ENCODE data around the gene VPS45.

GRCh38 chr1:150115121-150115520 is 47.5 kb downstream of the VPS45 start:
- TF ChIP-seq CTCF (IDR thresholded peaks at IDR 0.05) (no peak), POLR2A (IDR thresholded peaks at IDR 0.05; ENCODE audit: low read depth) (no peak)
